ENCODE results near the gene B4GALNT4. TPM values are rescaled to one million over a fixed set of nuclear protein-coding genes. Genes with fewer than 3 reads are reported as not detected.

B4GALNT4 gene
- total and polyA plus RNA-seq, 2 of the 13 experiments (the other 11 are each of a cell fraction or from before 2014, with no cell fraction given): 30.5 to 50.1 TPM

- Histone ChIP-seq H4K20me1 (ENCODE audit: insufficient read depth, low read length) (0 out of 2 replicates have a peak, but pooled peaks cover 4% of the 10 kb centered on the region), H3K4me3 (replicated peaks in 1 of 3; ENCODE audit: insufficient read depth in 1 of 3, low read depth in 2 of 3, low read length in 3 of 3) (peak overlapping the region in 1 of 3 experiments; percentile 76; a peak in 2 of 6 replicates), H3K4me1 (ENCODE audit: insufficient read depth, low read length) (peaks cover 48% of the 10 kb centered on the region), H3K4me2 (ENCODE audit: low read depth, low read length) (peak overlapping the region; percentile 78), H3K9ac (ENCODE audit: insufficient read depth, low read depth, low read length) (0 out of 2 replicates have a peak overlapping the region, but pooled peaks have one; percentile 28), H3K79me2 (ENCODE audit: insufficient read depth, low read length) (no peaks in the 10 kb centered on the region), H3K36me3 (replicated peaks in 1 of 2; ENCODE audit: control insufficient read depth in 1 of 2, insufficient read depth in 2 of 2, low read length in 2 of 2) (no peaks in the 10 kb centered on the region), H3K27me3 (ENCODE audit: control insufficient read depth in 1 of 2, insufficient read depth in 2 of 2, low read length in 2 of 2) (peaks cover 8 to 31% of the 10 kb centered on the region in 2 experiments; a peak in 4 of 5 replicates), H3K9me3 (ENCODE audit: low read length) (no peaks in the 10 kb centered on the region), H3K27ac (ENCODE audit: extremely low read length, insufficient read depth, low read length) (no peak overlapping the region), H2AFZ (ENCODE audit: low read length) (no peak overlapping the region)
- no TSS peak for BruUV-seq (replicated peaks)
- in situ Hi-C loops (cut with HindIII; ENCODE audit: extremely low pct_ligation_motif_present, low pct_unique_long_range_greater_than_20kb): loop anchor here (5.0 kb wide), 1 partner anchor 66 kb away; no protein-coding TSS in a partner anchor
- no peak for DNase-seq (ENCODE audit: low spot score)
- no peak for FAIRE-seq
- 4% methylated on average over 7 of the region's 7 CpGs for WGBS (ENCODE audit: low lambda C conversion rate)
- ChIA-PET POLR2A (interaction anchor here (0.8 to 0.9 kb wide), 2 partner anchors 18 to 80 kb away, joined by 3 read pairs; no protein-coding TSS in a partner anchor), CTCF (ENCODE audit: low intra/inter-chr PET ratio, low total read pairs) (no interaction called here)
- no peak for TF ChIP-seq JUNB (CRISPR knock-in tag; IDR thresholded peaks at IDR 0.05; ENCODE audit: borderline replicate concordance)
- TF ChIP-seq ZNF83 (CRISPR knock-in tag; IDR thresholded peaks at IDR 0.05; ENCODE audit: borderline replicate concordance): 0 out of 2 replicates have a peak, but pooled peaks have one; percentile 7
- no peak for TF ChIP-seq ZNF251 (CRISPR knock-in tag; IDR thresholded peaks at IDR 0.05)
- no peak for TF ChIP-seq PHF20 (CRISPR knock-in tag; IDR thresholded peaks at IDR 0.05)
- 0 out of 2 replicates have a peak, but pooled peaks have one; percentile 39 for TF ChIP-seq ZFP91 (CRISPR knock-in tag; IDR thresholded peaks at IDR 0.05; ENCODE audit: borderline replicate concordance)
- TF ChIP-seq SAP130 (CRISPR knock-in tag; IDR thresholded peaks at IDR 0.05; ENCODE audit: low read depth): no peak
- TF ChIP-seq ZNF24 (IDR thresholded peaks at IDR 0.05): no peak
- no peak for TF ChIP-seq KAT7 (CRISPR knock-in tag; IDR thresholded peaks at IDR 0.05; ENCODE audit: borderline replicate concordance)
- no peak for TF ChIP-seq RORA (CRISPR knock-in tag; IDR thresholded peaks at IDR 0.05)
- TF ChIP-seq ZNF678 (CRISPR knock-in tag; IDR thresholded peaks at IDR 0.05): no peak
- no peak for TF ChIP-seq ZNF484 (CRISPR knock-in tag; IDR thresholded peaks at IDR 0.05; ENCODE audit: borderline replicate concordance, low read depth)
- ATAC-seq: no peak
- intact Hi-C loops (cut with micrococcal nuclease; ENCODE audit: unreplicated experiment): no loop called here
Observed at GRCh38 chr11:367956-368413, 1.3 kb upstream of the B4GALNT4 start.
